Glutamatergic neuron (in vitro differentiated cells): Measurements from ENCODE around the gene MLST8. TPM values are rescaled to one million over a fixed set of nuclear protein-coding genes. Genes with fewer than 3 reads are reported as not detected.

Experiments used
- DNase-seq: peaks from one replicate; pipeline ENCODE4 v3.0.0; 2022
- H3K27ac Mint-ChIP-seq: one replicate; pipeline ENCODE4 v1.8.0; 2020; ENCODE audit warnings: mild to moderate bottlenecking, mixed read lengths, inconsistent platforms; ENCODE audit not compliant: unreplicated experiment
- H3K27me3 Mint-ChIP-seq: one replicate; pipeline ENCODE4 v1.8.0; 2020; ENCODE audit warnings: mild to moderate bottlenecking, moderate library complexity, mixed read lengths, inconsistent platforms; ENCODE audit not compliant: unreplicated experiment
- H3K36me3 Mint-ChIP-seq: one replicate; pipeline ENCODE4 v1.8.0; 2020; ENCODE audit warnings: mild to moderate bottlenecking, mixed read lengths, inconsistent platforms; ENCODE audit not compliant: unreplicated experiment
- H3K4me1 Mint-ChIP-seq: one replicate; pipeline ENCODE4 v1.8.0; 2020; ENCODE audit warnings: mild to moderate bottlenecking, low read depth, mixed read lengths, inconsistent platforms; ENCODE audit not compliant: unreplicated experiment
- H3K4me3 Mint-ChIP-seq: one replicate; pipeline ENCODE4 v1.8.0; 2020; ENCODE audit warnings: mild to moderate bottlenecking, mixed read lengths, inconsistent platforms; ENCODE audit not compliant: unreplicated experiment
- H3K9me3 Mint-ChIP-seq: one replicate; pipeline ENCODE4 v1.8.0; 2020; ENCODE audit warnings: mild to moderate bottlenecking, moderate library complexity, mixed read lengths, inconsistent platforms; ENCODE audit not compliant: unreplicated experiment
- CTCF ChIP-seq: fragments of 200-600 bp; sonication (generic); IDR thresholded peaks from one replicate; pipeline ENCODE4 v1.5.0; 2021; ENCODE audit not compliant: partially characterized antibody, unreplicated experiment
- total RNA-seq: library from RNA; stranded (reverse); fragmentation: NEBNext Ultra II Directional; extraction: Animal tissue kit (Norgen Biotek cat#: 25700); gene quantifications from one replicate; pipeline ENCODE4 v1.2.1, GENCODE V29; 2021; ENCODE audit not compliant: unreplicated experiment

MLST8 gene
- total RNA-seq, 1 donor from 2014 or later = 57.9 TPM

GRCh38 chr16:2233046-2233775 is 28.0 kb downstream of the MLST8 start:
- peaks cover 7% of the 10 kb centered on the region for H3K27me3 Mint-ChIP-seq
- H3K4me1 Mint-ChIP-seq = no peaks in the 10 kb centered on the region
- H3K36me3 Mint-ChIP-seq = no peaks in the 10 kb centered on the region
- H3K4me3 Mint-ChIP-seq = no peak overlapping the region
- no peak for DNase-seq
- H3K27ac Mint-ChIP-seq = no peak overlapping the region
- peaks cover 6% of the 10 kb centered on the region for H3K9me3 Mint-ChIP-seq
- no peak for TF ChIP-seq CTCF

DNA sequence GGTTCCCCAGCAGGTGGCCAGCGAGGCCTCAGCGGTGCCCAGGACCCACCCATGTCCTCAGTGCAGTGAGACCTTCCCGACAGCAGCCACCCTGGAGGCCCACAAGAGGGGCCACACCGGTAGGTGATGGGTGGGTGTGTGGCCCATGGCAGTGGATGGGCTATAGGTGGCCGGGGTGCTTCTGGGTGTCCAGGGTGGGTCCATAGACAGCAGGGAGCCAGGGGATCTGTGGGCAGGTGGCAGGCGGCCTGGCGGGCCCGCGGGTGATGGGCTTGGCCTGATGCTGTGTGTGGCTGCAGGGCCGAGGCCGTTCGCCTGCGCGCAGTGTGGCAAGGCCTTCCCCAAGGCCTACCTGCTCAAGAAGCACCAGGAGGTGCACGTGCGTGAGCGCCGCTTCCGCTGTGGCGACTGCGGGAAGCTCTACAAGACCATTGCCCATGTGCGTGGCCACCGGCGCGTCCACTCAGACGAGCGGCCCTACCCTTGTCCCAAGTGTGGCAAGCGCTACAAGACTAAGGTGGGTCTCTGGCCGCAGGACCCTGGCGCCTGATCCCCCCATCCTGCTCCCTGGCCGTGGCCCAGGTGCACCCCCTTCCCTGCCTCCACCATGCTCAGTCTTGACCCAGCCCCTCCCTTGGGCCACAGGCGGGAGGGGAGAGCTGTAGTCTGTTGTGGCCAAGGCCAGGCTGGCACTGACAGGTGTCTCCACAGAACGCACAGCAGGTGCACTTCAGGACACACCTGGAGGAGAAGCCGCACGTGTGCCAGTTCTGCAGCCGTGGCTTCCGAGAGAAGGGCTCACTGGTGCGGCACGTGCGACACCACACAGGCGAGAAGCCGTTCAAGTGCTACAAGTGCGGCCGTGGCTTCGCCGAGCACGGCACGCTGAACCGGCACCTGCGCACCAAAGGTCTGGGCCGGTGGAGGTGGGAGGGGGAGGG is 28.9 kb downstream of the MLST8 start:
- no peak for TF ChIP-seq CTCF
- H3K9me3 Mint-ChIP-seq = peaks cover 5% of the 10 kb centered on the region
- no peak overlapping the region for H3K27ac Mint-ChIP-seq
- no peaks in the 10 kb centered on the region for H3K4me1 Mint-ChIP-seq
- no peaks in the 10 kb centered on the region for H3K36me3 Mint-ChIP-seq
- H3K27me3 Mint-ChIP-seq = peaks cover 7% of the 10 kb centered on the region
- no peak for DNase-seq
- no peak overlapping the region for H3K4me3 Mint-ChIP-seq

DNA sequence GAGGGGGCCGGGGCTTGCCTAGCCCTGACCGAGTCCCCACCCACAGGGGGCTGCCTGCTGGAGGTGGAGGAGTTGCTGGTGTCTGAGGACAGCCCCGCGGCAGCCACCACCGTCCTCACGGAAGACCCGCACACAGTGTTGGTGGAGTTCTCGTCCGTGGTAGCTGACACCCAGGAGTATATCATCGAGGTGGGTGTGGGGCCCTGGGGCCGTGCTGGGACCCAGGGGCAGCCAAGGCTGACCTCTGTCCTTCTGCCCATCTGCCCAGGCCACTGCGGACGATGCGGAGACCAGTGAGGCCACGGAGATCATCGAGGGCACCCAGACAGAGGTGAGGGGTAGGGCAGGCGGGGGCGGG is 29.5 kb downstream of the MLST8 start:
- DNase-seq = no peak
- Mint-ChIP-seq H3K27me3 (peaks cover 7% of the 10 kb centered on the region), H3K36me3 (no peaks in the 10 kb centered on the region), H3K4me1 (no peaks in the 10 kb centered on the region), H3K4me3 (no peak overlapping the region), H3K9me3 (peaks cover 4% of the 10 kb centered on the region), H3K27ac (no peak overlapping the region)
- no peak for TF ChIP-seq CTCF

DNA sequence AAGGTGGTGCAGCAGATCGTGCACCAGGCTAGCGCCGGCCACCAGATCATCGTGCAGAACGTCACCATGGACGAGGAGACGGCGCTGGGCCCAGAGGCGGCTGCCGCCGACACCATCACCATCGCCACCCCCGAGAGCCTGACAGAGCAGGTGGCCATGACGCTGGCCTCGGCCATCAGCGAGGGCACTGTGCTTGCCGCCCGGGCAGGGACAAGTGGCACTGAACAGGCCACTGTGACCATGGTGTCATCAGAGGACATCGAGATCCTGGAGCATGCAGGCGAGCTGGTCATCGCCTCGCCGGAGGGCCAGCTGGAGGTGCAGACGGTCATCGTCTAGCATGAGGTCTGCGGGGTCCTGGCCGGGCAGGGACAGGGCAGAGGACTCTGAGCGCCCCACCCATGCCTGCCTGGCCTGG is 30.0 kb downstream of the MLST8 start:
- Mint-ChIP-seq H3K9me3 (peaks cover 4% of the 10 kb centered on the region), H3K4me3 (no peak overlapping the region), H3K36me3 (no peaks in the 10 kb centered on the region), H3K4me1 (no peaks in the 10 kb centered on the region), H3K27me3 (peaks cover 4% of the 10 kb centered on the region), H3K27ac (no peak overlapping the region)
- DNase-seq = no peak
- TF ChIP-seq CTCF = no peak
